DOHH2 (cell line): Measurements from ENCODE around the gene ANP32D.
"Not testable (repeated sequence)": the region's sequence is repeated elsewhere in the genome, so short reads cannot be mapped to it uniquely, and the experiment has no call there.

Source experiments
- H3F3A ChIP-seq: fragments of 200-600 bp; sonication (generic), shearing (Covaris generic); 2 replicates; pipeline ENCODE4 v1.6.0; 2016; ENCODE audit warnings: antibody characterized with exemption, mild to moderate bottlenecking; ENCODE audit not compliant: control insufficient read depth, insufficient read depth
- H3K27ac ChIP-seq: fragments of 200-600 bp; sonication (generic); 2 replicates; pipeline ENCODE4 v1.5.1; 2014; ENCODE audit warnings: low read depth, mild to moderate bottlenecking, low read length, moderate library complexity
- H3K27me3 ChIP-seq: fragments of 200-600 bp; sonication (generic); 2 replicates; pipeline ENCODE4 v1.6.1; 2014; ENCODE audit warnings: mild to moderate bottlenecking, low read length, mixed read lengths; ENCODE audit not compliant: control insufficient read depth
- H3K36me3 ChIP-seq: fragments of 200-600 bp; sonication (generic); 2 replicates; pipeline ENCODE4 v1.6.1; 2014; ENCODE audit warnings: mild to moderate bottlenecking, low read length, moderate library complexity, mixed read lengths; ENCODE audit not compliant: control insufficient read depth
- H3K4me1 ChIP-seq: fragments of 200-600 bp; sonication (generic); 2 replicates; pipeline ENCODE4 v1.6.1; 2014; ENCODE audit warnings: mild to moderate bottlenecking, low read length, mixed read lengths; ENCODE audit not compliant: control insufficient read depth
- H3K4me2 ChIP-seq: fragments of 200-600 bp; sonication (generic); 2 replicates; pipeline ENCODE4 v1.6.0; 2014; ENCODE audit warnings: mild to moderate bottlenecking, low read length, moderate library complexity
- H3K4me3 ChIP-seq: fragments of 200-600 bp; sonication (generic); 2 replicates; pipeline ENCODE4 v1.5.1; 2014; ENCODE audit warnings: mild to moderate bottlenecking, low read length, mixed read lengths
- H3K79me2 ChIP-seq: fragments of 200-600 bp; sonication (generic); 2 replicates; pipeline ENCODE4 v1.6.1; 2014; ENCODE audit warnings: mild to moderate bottlenecking, low read length, mixed read lengths; ENCODE audit not compliant: control insufficient read depth
- H3K9me2 ChIP-seq: fragments of 200-600 bp; sonication (generic); replicated peaks from 2 replicates; pipeline ENCODE4 v1.6.1; 2014; ENCODE audit warnings: mild to moderate bottlenecking, low read length, mixed read lengths; ENCODE audit not compliant: control insufficient read depth
- H3K9me3 ChIP-seq: fragments of 200-600 bp; sonication (generic); 2 replicates; pipeline ENCODE4 v1.6.1; 2014; ENCODE audit warnings: antibody characterized with exemption, low read length, mixed read lengths; ENCODE audit not compliant: control insufficient read depth, insufficient read depth
- H4K20me1 ChIP-seq: fragments of 200-600 bp; sonication (generic); 2 replicates; pipeline ENCODE4 v1.6.0; 2014; ENCODE audit warnings: low read depth, mild to moderate bottlenecking, antibody characterized with exemption, low read length, moderate library complexity; ENCODE audit not compliant: control insufficient read depth, insufficient read depth
- EZH2phosphoT487 ChIP-seq: fragments of 200-600 bp; sonication (generic); IDR thresholded peaks from 2 replicates; pipeline ENCODE4 v1.6.1; 2017; ENCODE audit warnings: borderline replicate concordance, mild to moderate bottlenecking, antibody characterized with exemption, low read length, moderate library complexity, mixed read lengths
- TF ChIP-seq, protein P1 (sequence below): fragments of 200-600 bp; sonication (generic); IDR thresholded peaks from one replicate; pipeline ENCODE4 v1.5.1; 2014; ENCODE audit warnings: antibody characterized with exemption, mild to moderate bottlenecking, low read depth, low read length; ENCODE audit not compliant: poor library complexity, severe bottlenecking

ANP32D gene

DNA sequence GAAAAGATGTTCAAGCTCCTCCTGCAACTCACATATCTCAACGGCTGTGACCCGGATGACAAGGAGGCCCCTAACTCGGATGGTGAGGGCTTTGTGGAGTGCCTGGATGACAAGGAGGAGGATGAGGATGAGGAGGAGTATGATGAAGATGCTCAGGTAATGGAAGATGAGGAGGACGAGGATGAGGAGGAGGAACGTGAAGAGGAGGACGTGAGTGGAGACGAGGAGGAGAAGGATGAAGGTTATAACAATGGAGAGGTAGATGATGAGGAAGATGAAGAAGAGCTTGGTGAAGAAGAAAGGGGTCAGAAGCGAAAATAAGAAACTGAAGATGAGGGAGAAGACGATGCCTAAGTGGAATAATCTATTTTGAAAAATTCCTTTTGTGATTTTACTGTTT lies 702 bp downstream of the ANP32D start:
- TF ChIP-seq EZH2phosphoT487, result no peak
- TF ChIP-seq, protein P1, sequence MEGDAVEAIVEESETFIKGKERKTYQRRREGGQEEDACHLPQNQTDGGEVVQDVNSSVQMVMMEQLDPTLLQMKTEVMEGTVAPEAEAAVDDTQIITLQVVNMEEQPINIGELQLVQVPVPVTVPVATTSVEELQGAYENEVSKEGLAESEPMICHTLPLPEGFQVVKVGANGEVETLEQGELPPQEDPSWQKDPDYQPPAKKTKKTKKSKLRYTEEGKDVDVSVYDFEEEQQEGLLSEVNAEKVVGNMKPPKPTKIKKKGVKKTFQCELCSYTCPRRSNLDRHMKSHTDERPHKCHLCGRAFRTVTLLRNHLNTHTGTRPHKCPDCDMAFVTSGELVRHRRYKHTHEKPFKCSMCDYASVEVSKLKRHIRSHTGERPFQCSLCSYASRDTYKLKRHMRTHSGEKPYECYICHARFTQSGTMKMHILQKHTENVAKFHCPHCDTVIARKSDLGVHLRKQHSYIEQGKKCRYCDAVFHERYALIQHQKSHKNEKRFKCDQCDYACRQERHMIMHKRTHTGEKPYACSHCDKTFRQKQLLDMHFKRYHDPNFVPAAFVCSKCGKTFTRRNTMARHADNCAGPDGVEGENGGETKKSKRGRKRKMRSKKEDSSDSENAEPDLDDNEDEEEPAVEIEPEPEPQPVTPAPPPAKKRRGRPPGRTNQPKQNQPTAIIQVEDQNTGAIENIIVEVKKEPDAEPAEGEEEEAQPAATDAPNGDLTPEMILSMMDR, result no peak
- no peaks in the 10 kb centered on the region for H4K20me1 ChIP-seq
- no peaks in the 10 kb centered on the region for H3K9me2 ChIP-seq
- no peaks in the 10 kb centered on the region for H3K79me2 ChIP-seq
- H3K9me3 ChIP-seq, result peaks cover 3% of the 10 kb centered on the region; the same call in 1 of the 2 replicates
- no peak overlapping the region for H3K27ac ChIP-seq
- H3K36me3 ChIP-seq, result no peaks in the 10 kb centered on the region
- no peak overlapping the region for H3K4me3 ChIP-seq
- H3K27me3 ChIP-seq, result no peaks in the 10 kb centered on the region
- no peaks in the 10 kb centered on the region for H3F3A ChIP-seq
- no peaks in the 10 kb centered on the region for H3K4me1 ChIP-seq
- H3K4me2 ChIP-seq, result no peak overlapping the region

DNA sequence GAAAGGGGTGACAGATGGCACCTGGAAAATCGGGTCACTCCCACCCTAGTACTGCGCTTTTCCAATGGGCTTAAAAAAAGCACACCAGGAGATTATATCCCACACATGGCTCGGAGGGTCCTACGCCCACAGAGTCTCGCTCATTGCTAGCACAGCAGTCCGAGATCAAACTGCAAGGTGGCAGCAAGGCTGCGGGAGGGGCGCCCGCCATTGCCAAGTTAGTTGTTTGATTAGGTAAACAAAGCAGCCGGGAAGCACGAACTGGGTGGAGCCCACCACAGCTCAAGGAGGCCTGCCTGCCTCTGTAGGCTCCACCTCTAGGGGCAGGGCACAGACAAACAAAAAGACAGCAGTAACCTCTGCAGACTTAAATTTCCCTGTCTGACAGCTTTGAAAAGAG lies 2.1 kb downstream of the ANP32D start:
- H3K9me2 ChIP-seq, H3K27me3 ChIP-seq, H3K4me1 ChIP-seq, H3K27ac ChIP-seq, H3F3A ChIP-seq, H3K4me3 ChIP-seq, H3K36me3 ChIP-seq, H3K9me3 ChIP-seq, H3K4me2 ChIP-seq, H4K20me1 ChIP-seq, H3K79me2 ChIP-seq: not testable (repeated sequence)

DNA sequence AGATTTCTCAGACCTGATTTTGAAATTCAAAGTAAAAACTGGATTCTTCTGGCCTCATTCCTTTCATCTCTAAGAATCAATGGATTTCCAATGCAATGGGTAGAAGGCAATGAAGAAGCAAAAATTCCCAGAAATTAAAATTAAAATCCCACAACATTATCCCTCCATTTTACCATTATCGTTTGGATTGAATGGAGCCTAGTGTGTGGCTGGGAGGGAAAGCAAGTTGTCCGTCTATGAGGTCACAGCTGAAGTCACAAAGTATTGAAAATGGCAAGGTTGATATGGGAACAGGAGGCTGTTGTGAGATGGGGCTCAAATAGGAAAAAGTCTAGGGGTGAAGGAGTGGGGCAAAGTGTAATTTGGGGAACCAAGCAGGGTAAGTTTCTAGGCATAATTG lies 9.8 kb downstream of the ANP32D start, which contains the start of gene C12orf54:
Gene C12orf54 (plus strand): TSS at position 301 of the 400 bp plus-strand sequence. CDS start 799 bp downstream, outside the sequence.
- Histone ChIP-seq H3F3A (no peaks in the 10 kb centered on the region), H3K9me3 (no peaks in the 10 kb centered on the region), H3K36me3 (no peaks in the 10 kb centered on the region), H3K9me2 (no peaks in the 10 kb centered on the region), H3K79me2 (no peaks in the 10 kb centered on the region), H3K4me3 (no peak within 1 kb of the TSS), H3K27me3 (peaks cover 3% of the 10 kb centered on the region; the same call in 1 of the 2 replicates), H3K27ac (no peak within 1 kb of the TSS), H4K20me1 (no peaks in the 10 kb centered on the region), H3K4me1 (no peaks in the 10 kb centered on the region), H3K4me2 (no peak within 1 kb of the TSS)
- no peak for TF ChIP-seq EZH2phosphoT487
- TF ChIP-seq, protein P1, result no peak

DNA sequence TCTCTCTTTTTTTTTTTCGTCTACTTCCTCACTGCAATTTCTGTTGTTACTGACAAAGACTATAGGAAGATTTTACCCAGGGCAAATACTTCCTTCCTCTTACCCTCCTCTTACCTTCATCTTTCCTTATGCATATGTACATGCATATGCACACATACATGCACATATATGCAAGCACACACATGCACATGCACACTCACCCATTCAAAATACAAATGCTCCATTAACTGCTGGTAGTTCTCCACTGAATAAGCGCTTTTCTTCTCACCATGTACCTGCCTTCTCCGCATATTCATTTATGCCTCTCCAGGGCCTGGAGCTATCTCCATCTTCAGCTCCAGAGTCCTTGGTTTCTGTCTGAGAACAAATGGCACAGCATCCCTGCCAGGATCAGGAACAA lies 10.6 kb downstream of the ANP32D start:
- Histone ChIP-seq H4K20me1 (no peaks in the 10 kb centered on the region), H3K9me2 (no peaks in the 10 kb centered on the region), H3K4me2 (no peak overlapping the region), H3K27ac (no peak overlapping the region), H3K79me2 (no peaks in the 10 kb centered on the region), H3K9me3 (no peaks in the 10 kb centered on the region), H3K4me3 (no peak overlapping the region), H3K4me1 (no peaks in the 10 kb centered on the region), H3K27me3 (peaks cover 3% of the 10 kb centered on the region; the same call in 1 of the 2 replicates), H3F3A (no peaks in the 10 kb centered on the region), H3K36me3 (no peaks in the 10 kb centered on the region)
- TF ChIP-seq, protein P1, result no peak
- TF ChIP-seq EZH2phosphoT487, result no peak
